GM10266 (cell line): ENCODE measurements around the gene OMP.

Experiments used
- DNase-seq: peaks from one replicate; pipeline ENCODE4 v3.0.0; 2012; ENCODE audit errors: extremely low spot score
- TF ChIP-seq, protein P1 (sequence below): IDR thresholded peaks from 2 replicates; pipeline ENCODE4 v1.5.1; 2012; ENCODE audit warnings: mild to moderate bottlenecking, low read depth; ENCODE audit not compliant: control insufficient read depth, insufficient read depth; ENCODE audit errors: missing control alignments

Gene OMP

DNA sequence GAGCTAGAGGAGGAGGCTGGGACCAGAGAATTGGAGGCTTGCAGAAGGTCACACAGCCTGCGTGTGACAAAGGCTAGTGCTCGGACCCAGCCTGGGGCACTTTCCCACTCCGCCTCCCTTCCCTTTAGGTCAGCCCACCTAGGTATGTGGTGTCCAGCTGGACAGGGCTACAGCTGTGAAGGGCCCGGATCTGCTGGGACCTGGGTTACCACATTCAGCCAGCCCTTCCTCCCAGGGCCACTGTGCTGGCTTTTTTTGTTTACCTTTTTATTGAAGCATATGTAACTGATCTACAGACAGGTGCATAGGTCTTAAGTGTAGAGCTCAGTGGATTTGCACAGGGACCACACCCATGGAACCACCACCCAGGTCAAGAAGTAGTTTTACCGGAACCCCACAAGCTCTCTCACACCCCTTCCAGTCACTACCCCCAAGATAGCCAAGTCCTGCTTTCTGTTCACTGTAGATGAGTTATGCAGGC lies 27.2 kb upstream of the OMP start:
- no peak for DNase-seq
- TF ChIP-seq, protein P1, sequence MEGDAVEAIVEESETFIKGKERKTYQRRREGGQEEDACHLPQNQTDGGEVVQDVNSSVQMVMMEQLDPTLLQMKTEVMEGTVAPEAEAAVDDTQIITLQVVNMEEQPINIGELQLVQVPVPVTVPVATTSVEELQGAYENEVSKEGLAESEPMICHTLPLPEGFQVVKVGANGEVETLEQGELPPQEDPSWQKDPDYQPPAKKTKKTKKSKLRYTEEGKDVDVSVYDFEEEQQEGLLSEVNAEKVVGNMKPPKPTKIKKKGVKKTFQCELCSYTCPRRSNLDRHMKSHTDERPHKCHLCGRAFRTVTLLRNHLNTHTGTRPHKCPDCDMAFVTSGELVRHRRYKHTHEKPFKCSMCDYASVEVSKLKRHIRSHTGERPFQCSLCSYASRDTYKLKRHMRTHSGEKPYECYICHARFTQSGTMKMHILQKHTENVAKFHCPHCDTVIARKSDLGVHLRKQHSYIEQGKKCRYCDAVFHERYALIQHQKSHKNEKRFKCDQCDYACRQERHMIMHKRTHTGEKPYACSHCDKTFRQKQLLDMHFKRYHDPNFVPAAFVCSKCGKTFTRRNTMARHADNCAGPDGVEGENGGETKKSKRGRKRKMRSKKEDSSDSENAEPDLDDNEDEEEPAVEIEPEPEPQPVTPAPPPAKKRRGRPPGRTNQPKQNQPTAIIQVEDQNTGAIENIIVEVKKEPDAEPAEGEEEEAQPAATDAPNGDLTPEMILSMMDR, result no peak

DNA sequence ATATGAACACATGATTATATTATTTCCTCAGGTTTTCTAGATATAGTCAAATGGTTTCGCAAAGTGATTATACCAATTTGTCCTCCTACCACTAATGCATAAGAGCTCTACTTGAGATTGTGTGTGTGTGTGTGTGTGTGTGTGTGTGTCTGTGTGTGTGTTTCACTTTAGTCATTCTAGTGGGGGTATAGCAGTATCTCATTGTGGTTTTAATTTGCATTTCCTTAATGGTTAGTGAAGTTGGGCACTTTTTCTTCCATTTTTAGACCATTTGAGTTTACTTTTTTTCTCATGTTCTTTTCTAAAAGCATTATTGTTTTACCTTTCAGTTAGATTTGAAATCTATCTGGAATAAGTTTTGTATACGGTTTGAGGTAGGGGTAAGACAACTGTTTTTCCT lies 23.0 kb upstream of the OMP start:
- DNase-seq, result no peak
- TF ChIP-seq, protein P1, result no peak

DNA sequence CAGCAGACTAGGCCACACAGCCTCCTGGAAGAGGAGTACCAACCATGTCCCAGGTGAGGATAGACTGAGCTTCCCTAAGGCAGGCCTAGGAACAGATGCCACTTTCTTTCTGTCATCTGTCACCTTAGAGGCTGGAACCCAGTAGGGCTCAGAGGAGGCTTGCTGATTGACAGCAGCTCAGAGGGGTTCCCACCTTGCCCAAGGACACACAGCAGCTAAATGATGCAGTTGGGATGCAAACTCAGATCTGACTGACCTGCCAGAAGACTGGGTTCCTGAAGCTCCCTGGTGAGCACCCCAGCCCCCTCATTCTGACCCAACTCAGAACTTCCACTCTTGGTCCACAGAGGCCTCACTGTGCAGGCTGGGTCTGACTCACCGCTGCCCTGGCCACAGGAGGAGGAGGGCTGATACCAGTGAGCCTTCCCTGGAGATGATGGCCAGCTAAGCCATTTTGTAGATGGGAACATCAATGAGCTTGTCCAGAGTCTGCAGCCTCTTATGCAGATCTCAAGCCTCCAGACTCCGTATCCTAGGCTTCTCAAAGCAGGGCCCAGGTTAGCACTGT lies 21.9 kb upstream of the OMP start:
- no peak for DNase-seq
- TF ChIP-seq, protein P1, result no peak

DNA sequence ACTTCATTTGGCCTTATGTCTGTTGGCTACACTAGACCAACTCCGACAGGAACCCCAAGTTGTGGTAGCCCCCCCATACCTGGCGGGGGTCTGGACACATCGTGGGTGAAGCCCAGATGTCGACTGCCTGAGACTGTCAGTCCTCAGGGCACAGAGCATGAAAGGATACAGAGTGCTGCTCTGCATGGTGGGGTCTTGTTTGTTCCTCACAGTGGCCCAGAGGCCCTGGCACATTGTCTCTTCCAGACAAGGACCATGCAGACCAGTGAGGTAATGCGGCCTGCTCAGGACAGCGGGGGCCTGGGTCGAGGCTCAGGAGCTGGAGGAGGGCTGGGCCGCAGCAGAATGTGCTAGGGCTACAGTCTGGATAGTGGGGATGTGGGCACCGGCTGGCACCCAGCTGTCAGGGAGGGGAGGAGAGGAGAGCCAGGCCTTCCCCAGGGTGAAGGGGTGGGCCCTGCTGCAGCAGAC lies 21.2 kb upstream of the OMP start:
- TF ChIP-seq, protein P1, result no peak
- DNase-seq, result no peak

DNA sequence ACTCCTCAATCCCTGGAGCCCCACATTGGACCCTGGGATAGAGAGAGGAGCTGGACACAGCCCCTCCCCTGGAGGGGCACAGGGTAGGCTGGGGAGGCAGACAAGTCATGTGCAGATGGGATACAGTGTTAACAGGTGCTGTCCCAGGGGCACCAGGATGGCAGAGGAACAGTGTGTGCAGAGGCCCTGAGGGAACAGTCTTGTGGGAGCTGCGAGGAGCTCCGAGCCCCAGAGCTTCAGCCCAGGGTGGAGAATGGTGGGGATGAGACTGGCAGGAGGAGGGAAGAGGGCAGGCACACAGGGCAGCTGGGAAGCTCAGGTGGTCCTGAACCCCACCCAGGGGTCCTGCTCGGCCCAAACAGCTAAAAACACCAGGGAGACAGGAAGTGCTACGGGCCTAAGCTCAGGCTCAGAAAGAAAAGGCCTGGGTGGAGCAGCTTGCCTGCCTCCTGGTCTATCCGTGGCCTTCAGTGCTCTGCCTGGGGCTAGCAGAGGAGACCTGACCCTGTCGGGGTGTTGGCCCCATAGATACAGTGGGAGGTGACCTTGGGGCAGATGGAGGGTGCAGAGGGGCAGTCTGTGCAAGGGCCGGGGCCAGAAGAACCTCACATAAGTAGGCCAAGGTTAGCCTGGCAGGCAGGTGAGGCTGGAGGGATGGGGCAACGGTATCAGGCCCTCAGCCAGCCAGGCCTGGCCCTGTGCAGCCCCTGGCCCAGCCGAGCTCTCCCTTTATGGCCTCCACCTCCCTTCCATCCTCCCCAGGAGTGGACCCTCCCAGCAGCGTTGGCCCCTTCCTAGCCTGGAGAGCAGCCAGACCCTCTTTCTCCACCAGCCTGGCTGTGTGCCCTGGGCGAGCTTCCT lies 20.4 kb upstream of the OMP start:
- DNase-seq, result no peak
- TF ChIP-seq, protein P1, result no peak

DNA sequence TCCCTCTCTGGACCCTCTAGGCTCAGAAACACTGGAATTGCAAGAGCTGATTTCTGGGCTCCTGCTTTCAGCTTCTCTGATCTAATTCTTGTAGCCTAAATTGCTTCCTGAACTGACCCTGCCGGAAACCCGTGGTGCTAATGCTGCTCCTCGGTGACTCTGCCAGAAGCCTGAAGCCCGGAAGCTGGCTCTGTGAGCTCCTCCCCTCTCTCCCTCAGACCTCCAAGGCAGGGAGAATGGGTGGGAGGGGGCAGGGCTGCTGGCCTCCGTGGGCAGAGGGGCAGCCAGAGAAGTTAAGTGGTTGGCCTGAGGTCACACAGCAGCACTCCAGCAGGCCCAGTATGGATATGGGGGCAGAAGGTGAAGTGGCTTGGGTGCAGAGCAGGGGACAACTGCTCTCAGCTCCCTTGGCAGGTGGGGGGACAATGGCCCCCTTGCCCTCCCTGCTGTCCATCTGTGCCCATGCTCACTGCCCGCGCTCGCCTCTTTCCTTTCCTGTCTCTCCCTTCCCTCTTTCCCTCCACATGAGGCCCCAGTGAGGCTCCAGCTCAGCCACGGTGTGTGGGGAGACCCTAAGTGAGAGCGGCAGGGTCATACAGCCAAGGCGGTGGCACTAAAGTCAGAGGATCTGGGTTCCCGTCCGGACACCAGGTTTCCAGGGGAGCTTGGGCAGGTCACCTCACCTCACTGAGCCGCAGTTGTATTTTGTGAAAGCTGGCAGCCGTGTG lies 19.6 kb upstream of the OMP start:
- no peak for DNase-seq
- TF ChIP-seq, protein P1, result no peak
